AG04449 (cell line): Measurements from ENCODE around the gene NCF4.

Source experiments
- CTCF ChIA-PET: fragments of 350-600 bp; formaldehyde crosslinking; extraction: SDS; loops from one replicate; lab custom pipeline; 2021; ENCODE audit warnings: antibody characterized with exemption; lab: Yijun Ruan, JAX
- POLR2A ChIA-PET: fragments of 400-600, 350-600 bp; formaldehyde crosslinking; extraction: SDS; loops from one replicate; lab custom pipeline; 2020; ENCODE audit warnings: antibody characterized with exemption, inconsistent platforms; lab: Yijun Ruan, JAX
- DNase-seq: peaks from one replicate; pipeline ENCODE4 v3.0.0-alpha.2; 2010; ENCODE audit warnings: low read depth, low spot score
- H3K4me3 ChIP-seq: 2 replicates; pipeline ENCODE4 v1.5.1; 2011; ENCODE audit warnings: low read depth, mild to moderate bottlenecking, control low read depth, low read length
- TF ChIP-seq, protein P1 (sequence below): IDR thresholded peaks from one replicate; pipeline ENCODE4 v1.5.1; 2011; ENCODE audit warnings: mild to moderate bottlenecking, moderate library complexity, low read length, control low read depth, inconsistent platforms; ENCODE audit not compliant: insufficient read depth; ENCODE audit errors: missing control alignments

The NCF4 gene

DNA sequence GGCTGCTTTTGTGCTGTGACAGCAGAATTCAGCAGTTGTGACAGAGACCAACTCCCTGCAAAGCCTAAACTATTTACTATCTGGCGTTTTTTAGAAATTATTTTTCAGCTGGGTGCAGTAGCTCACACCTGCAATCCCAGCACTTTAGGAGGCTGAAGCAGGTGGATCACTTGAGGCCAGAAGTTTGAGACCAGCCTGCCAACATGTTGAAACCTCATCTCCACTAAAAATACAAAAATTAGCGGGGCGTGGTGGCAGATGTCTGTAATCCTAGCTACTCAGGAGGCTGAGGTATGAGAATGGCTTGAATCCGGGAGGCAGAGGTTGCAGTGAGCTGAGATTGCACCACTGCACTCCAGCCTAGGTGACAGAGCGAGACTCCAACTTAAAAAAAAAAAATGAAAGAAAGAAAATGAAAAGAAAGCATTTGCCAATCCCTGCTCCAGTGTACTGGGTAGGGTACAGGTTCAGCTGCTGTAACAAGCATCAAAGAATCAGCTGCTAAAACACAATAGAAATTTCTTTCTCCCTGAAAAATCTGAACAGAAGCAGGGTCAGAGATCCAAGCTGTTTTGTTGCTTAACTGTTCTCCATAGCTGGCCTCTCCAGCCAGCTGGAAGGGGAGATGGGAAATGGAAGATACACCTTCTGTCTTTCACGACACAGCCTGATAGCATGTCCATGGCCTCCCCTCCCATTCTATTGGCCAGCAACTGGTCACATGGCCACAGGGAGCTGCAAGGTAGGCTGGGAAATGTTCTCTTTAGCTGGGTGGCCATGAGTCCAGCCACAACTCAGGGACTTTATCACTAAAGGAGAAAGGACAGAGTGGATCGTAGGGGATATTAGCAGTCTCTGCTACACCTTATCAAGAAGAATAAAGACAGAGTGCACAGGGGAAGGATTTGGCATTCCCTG, 8.5 kb upstream of the NCF4 start:
- ChIA-PET POLR2A (no interaction called here), CTCF (interaction anchor here (0.6 to 10.1 kb wide), 17 partner anchors 9 to 305 kb away, joined by 3 to 181 read pairs (median 4); partner anchors contain the start of genes IFT27 and NCF4)

DNA sequence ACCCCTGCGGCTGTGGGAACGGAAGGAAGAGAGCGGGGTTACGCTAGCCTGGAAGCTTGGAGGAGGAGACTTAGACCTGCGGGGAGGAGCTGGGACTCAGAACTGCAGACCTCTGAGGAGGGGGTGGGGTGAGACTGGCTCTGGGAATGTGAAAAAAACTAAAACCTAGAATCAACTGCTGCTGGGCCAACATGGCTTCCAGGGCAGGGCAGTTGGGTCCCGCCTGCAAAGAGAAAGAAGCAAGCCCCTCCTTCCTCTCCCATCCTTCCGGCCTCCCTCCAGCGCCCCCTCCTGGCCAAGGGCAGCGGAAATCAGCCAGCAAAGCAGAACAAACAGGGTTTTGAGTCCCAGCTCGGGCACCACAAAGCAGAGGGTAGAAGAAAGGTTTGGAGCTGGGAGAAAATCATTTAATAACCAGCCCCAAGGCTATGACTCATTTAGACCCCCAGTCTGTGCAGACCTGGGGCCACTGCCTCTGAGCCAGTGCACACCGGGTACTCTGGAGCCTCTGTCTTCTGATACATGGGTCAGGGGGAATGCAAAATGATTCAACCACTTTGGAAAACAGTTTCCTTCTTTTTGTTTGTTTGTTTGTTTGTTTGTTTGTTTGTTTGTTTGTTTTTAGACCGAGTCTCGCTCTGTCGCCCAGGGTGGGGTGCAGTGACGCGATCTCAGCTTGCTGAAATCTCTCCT, 7.3 kb upstream of the NCF4 start:
- POLR2A ChIA-PET = no interaction called here
- TF ChIP-seq, protein P1, sequence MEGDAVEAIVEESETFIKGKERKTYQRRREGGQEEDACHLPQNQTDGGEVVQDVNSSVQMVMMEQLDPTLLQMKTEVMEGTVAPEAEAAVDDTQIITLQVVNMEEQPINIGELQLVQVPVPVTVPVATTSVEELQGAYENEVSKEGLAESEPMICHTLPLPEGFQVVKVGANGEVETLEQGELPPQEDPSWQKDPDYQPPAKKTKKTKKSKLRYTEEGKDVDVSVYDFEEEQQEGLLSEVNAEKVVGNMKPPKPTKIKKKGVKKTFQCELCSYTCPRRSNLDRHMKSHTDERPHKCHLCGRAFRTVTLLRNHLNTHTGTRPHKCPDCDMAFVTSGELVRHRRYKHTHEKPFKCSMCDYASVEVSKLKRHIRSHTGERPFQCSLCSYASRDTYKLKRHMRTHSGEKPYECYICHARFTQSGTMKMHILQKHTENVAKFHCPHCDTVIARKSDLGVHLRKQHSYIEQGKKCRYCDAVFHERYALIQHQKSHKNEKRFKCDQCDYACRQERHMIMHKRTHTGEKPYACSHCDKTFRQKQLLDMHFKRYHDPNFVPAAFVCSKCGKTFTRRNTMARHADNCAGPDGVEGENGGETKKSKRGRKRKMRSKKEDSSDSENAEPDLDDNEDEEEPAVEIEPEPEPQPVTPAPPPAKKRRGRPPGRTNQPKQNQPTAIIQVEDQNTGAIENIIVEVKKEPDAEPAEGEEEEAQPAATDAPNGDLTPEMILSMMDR = peak; percentile 69
- CTCF ChIA-PET = interaction anchor here (0.9 to 10.1 kb wide), 16 partner anchors 8 to 308 kb away, joined by 3 to 181 read pairs (median 4); partner anchors contain the start of genes IFT27 and NCF4
- H3K4me3 ChIP-seq = no peak overlapping the region
- DNase-seq = no peak

More for the DNA sequence above, 8.5 kb upstream of the NCF4 start:
- H3K4me3 ChIP-seq = no peak overlapping the region
- TF ChIP-seq, protein P1 = no peak
- no peak for DNase-seq

DNA sequence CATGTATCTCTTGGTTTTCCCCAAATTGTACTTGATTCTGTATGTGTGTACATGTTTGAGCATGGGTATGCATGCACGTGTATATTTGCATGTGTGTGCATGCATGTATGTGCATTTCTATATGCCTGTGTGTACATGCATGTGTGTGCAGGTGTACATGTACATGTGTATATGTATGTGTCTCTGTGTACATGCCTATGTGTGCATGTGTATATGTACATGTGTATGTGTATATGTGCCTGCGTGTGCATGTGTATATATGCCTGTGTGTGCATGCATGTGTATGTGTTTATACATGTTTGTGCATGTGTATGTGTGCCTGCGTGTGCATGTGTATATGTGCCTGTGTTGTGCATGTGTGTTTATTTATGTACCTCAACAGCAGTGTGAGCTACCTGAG, 5.3 kb upstream of the NCF4 start:
- no peak for DNase-seq
- H3K4me3 ChIP-seq = no peak overlapping the region
- ChIA-PET POLR2A (no interaction called here), CTCF (interaction anchor here (0.7 to 10.1 kb wide), 35 partner anchors 10 to 311 kb away, joined by 3 to 181 read pairs (median 12); partner anchors contain the start of genes CSF2RB, IFT27, MPST and TST)
- TF ChIP-seq, protein P1 = no peak

DNA sequence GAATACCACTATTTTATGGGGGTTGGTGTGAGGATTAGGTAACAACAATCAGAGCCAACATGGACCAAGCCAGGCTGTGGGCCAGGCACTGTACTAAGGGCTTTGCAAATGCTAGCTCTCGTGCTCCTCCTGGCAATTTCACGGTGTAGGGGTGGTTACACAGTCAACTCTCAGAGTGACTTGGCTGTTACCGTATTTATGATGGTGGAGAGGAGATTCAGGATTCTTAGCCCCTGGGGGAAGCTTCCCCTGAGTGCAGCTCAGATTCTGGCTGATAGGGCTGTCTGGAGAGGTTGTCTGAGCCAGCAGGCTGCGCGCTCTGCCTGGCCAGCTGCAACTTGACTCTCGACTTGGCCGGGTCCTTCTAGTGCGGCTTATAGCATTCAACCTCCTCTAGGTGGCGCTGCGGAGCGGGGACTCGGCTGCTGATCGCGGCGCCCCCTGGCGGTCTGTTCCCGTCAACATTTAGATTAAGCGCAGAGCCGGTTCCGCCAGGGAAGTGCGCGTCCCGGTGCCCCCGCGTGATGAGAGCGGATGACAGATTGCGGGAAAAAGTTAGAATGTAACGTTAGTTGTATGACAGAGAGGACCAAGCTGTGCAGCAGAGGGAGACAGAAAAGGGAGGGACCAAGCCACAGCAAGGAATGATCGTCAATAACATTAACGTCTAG, 4.5 kb upstream of the NCF4 start:
- DNase-seq = no peak
- POLR2A ChIA-PET = no interaction called here
- CTCF ChIA-PET = interaction anchor here (0.6 to 10.1 kb wide), 68 partner anchors 10 to 343 kb away, joined by 3 to 181 read pairs (median 4); partner anchors contain the start of genes CSF2RB, IFT27, KCTD17 and MPST
- TF ChIP-seq, protein P1 = peak; percentile 100
- no peak overlapping the region; the same call in 1 of the 2 replicates for H3K4me3 ChIP-seq

DNA sequence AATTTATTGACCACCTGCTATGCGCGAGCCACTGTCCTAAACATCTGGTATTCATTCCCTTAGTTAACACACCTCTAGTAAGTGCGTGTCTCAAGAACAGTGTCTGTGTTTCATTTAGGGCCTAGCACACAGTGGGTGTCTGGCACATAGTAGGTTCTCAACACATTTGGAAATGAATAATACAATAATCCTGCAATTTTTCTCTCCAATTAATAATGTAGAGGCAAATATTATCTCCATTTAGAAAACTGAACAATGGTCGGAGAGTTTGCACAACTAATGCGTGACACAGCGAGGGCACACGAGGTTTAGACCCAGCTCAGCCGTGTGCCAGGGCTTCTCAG, 4.0 kb upstream of the NCF4 start:
- ChIA-PET POLR2A (no interaction called here), CTCF (interaction anchor here (0.6 to 10.1 kb wide), 55 partner anchors 9 to 343 kb away, joined by 3 to 181 read pairs (median 6); partner anchors contain the start of genes CSF2RB and IFT27)
- no peak for DNase-seq
- TF ChIP-seq, protein P1 = no peak
- no peak overlapping the region for H3K4me3 ChIP-seq
